Globus pallidus (tissue), 1 donor: Measurements from ENCODE around the gene CELSR1.
A peak's percentile ranks its signal among the peaks of the same experiment; 100 is the strongest.

Experiments
- DNase-seq: peaks from one replicate; pipeline ENCODE4 v3.0.0-alpha.2; 2015; ENCODE audit warnings: low spot score

Gene CELSR1

GRCh38 chr22:46553189-46553588 is 15.8 kb upstream of the CELSR1 start:
- DNase-seq: no peak

- no peak for DNase-seq
Observed at GRCh38 chr22:46551996-46552395, 14.6 kb upstream of the CELSR1 start.

- DNase-seq: no peak
Observed at GRCh38 chr22:46551321-46551720, 13.9 kb upstream of the CELSR1 start.

GRCh38 chr22:46549971-46550641 is 12.7 kb upstream of the CELSR1 start:
- no peak for DNase-seq

GRCh38 chr22:46549563-46549840 is 12.1 kb upstream of the CELSR1 start:
- DNase-seq: no peak

GRCh38 chr22:46547883-46548244 is 10.4 kb upstream of the CELSR1 start:
- no peak for DNase-seq

GRCh38 chr22:46547179-46547882 is 9.9 kb upstream of the CELSR1 start:
- no peak for DNase-seq

- no peak for DNase-seq
Observed at GRCh38 chr22:46546466-46547178, 9.2 kb upstream of the CELSR1 start.

GRCh38 chr22:46545086-46545792 is 7.8 kb upstream of the CELSR1 start:
- DNase-seq: no peak

- DNase-seq: peak; percentile 57
Observed at GRCh38 chr22:46542011-46542985, 4.9 kb upstream of the CELSR1 start.

GRCh38 chr22:46541536-46541935 is 4.1 kb upstream of the CELSR1 start:
- DNase-seq: no peak

GRCh38 chr22:46540874-46541273 is 3.5 kb upstream of the CELSR1 start:
- no peak for DNase-seq

- no peak for DNase-seq
Observed at GRCh38 chr22:46539169-46539568, 1.7 kb upstream of the CELSR1 start.

- no peak for DNase-seq
Observed at GRCh38 chr22:46538814-46539160, 1.4 kb upstream of the CELSR1 start.

GRCh38 chr22:46537946-46538813 is 760 bp upstream of the CELSR1 start:
- no peak for DNase-seq

- no peak for DNase-seq
Observed at GRCh38 chr22:46536537-46537224, 739 bp downstream of the CELSR1 start.

GRCh38 chr22:46535876-46536536 is 1.4 kb downstream of the CELSR1 start:
- DNase-seq: no peak

- no peak for DNase-seq
Observed at GRCh38 chr22:46534901-46535630, 2.4 kb downstream of the CELSR1 start.
